Trophoblast cell (in vitro differentiated cells and primary cell): Measurements from ENCODE around the gene GRM8.

Experiments used
- DNase-seq, 2 donors: peaks; one replicate each; pipeline ENCODE4 v3.0.0-alpha.2; 2016
- H2AFZ ChIP-seq: 2 replicates; pipeline ENCODE4 v1.6.1; 2013; ENCODE audit warnings: low read length, moderate library complexity, mild to moderate bottlenecking; ENCODE audit not compliant: insufficient read depth, poor library complexity
- H2AK5ac ChIP-seq: 2 replicates; pipeline ENCODE4 v1.6.1; 2013; ENCODE audit warnings: mild to moderate bottlenecking, low read length
- H2BK120ac ChIP-seq: 2 replicates; pipeline ENCODE4 v1.6.1; 2013; ENCODE audit warnings: low read length, mild to moderate bottlenecking, moderate library complexity; ENCODE audit not compliant: insufficient read depth, poor library complexity
- H2BK12ac ChIP-seq: 2 replicates; pipeline ENCODE4 v1.6.1; 2013; ENCODE audit warnings: mild to moderate bottlenecking, low read length, moderate library complexity
- H2BK5ac ChIP-seq: 2 replicates; pipeline ENCODE4 v1.6.1; 2013; ENCODE audit warnings: low read length, low read depth, moderate library complexity, mild to moderate bottlenecking; ENCODE audit not compliant: poor library complexity
- H3K14ac ChIP-seq: 2 replicates; pipeline ENCODE4 v1.6.1; 2013; ENCODE audit warnings: mild to moderate bottlenecking, low read length
- H3K18ac ChIP-seq: 2 replicates; pipeline ENCODE4 v1.6.1; 2013; ENCODE audit warnings: mild to moderate bottlenecking, low read length
- H3K23ac ChIP-seq: 2 replicates; pipeline ENCODE4 v1.6.1; 2013; ENCODE audit warnings: low read length
- H3K27ac ChIP-seq: 2 replicates; pipeline ENCODE4 v1.5.1; 2013; ENCODE audit warnings: low read depth, mild to moderate bottlenecking, inconsistent platforms, low read length, moderate library complexity
- H3K27me3 ChIP-seq: 2 replicates; pipeline ENCODE4 v1.6.1; 2013; ENCODE audit warnings: inconsistent platforms, mild to moderate bottlenecking, low read length, moderate library complexity; ENCODE audit not compliant: insufficient read depth
- H3K36me3 ChIP-seq, 2 experiments: 1 replicate in 1 of 2; 2 replicates in 1 of 2; pipeline ENCODE4 v1.6.1; 2013; ENCODE audit warnings: low read length in 2 of 2, mild to moderate bottlenecking in 2 of 2, moderate library complexity in 1 of 2; ENCODE audit not compliant: insufficient read depth in 2 of 2, control insufficient read depth in 1 of 2
- H3K4ac ChIP-seq: 2 replicates; pipeline ENCODE4 v1.6.1; 2013; ENCODE audit warnings: low read depth, mild to moderate bottlenecking, low read length, moderate library complexity
- H3K4me1 ChIP-seq, 2 experiments: 1 replicate in 1 of 2; 2 replicates in 1 of 2; pipeline ENCODE4 v1.6.1; 2013; ENCODE audit warnings: low read length in 2 of 2, mild to moderate bottlenecking in 2 of 2, moderate library complexity in 1 of 2; ENCODE audit not compliant: insufficient read depth in 2 of 2, control insufficient read depth in 1 of 2
- H3K4me2 ChIP-seq: 2 replicates; pipeline ENCODE4 v1.6.1; 2013; ENCODE audit warnings: inconsistent platforms, mild to moderate bottlenecking, low read length, moderate library complexity
- H3K4me3 ChIP-seq: 2 replicates; pipeline ENCODE4 v1.5.1; 2013; ENCODE audit warnings: mild to moderate bottlenecking, low read depth, low read length, inconsistent platforms
- H3K79me1 ChIP-seq: one replicate; pipeline ENCODE4 v1.6.1; 2013; ENCODE audit warnings: low read length
- H3K79me2 ChIP-seq: 2 replicates; pipeline ENCODE4 v1.6.1; 2013; ENCODE audit warnings: low read length, mild to moderate bottlenecking; ENCODE audit not compliant: control insufficient read depth, insufficient read depth, poor library complexity
- H3K9ac ChIP-seq: 2 replicates; pipeline ENCODE4 v1.6.1; 2013; ENCODE audit warnings: mild to moderate bottlenecking, low read length
- H3K9me3 ChIP-seq: 2 replicates; pipeline ENCODE4 v1.6.1; 2013; ENCODE audit warnings: low read depth, mild to moderate bottlenecking, control low read depth, inconsistent platforms, low read length; ENCODE audit not compliant: insufficient read depth
- H4K12ac ChIP-seq: 2 replicates; pipeline ENCODE4 v1.6.1; 2013; ENCODE audit warnings: low read depth, mild to moderate bottlenecking, low read length, moderate library complexity
- H4K8ac ChIP-seq: 2 replicates; pipeline ENCODE4 v1.6.1; 2013; ENCODE audit warnings: low read depth, mild to moderate bottlenecking, low read length, moderate library complexity
- H4K91ac ChIP-seq: one replicate; pipeline ENCODE4 v1.6.1; 2013; ENCODE audit warnings: low read depth, mild to moderate bottlenecking, low read length, moderate library complexity
- WGBS: extraction: QIAGEN DNeasy Blood & Tissue Kit; methylation state at CpG from one replicate; pipeline ENCODE4 v1.1.7; 2013; ENCODE audit warnings: missing lambda C conversion rate; ENCODE audit not compliant: insufficient read length, insufficient coverage; ENCODE audit errors: extremely low coverage; 5-methylcytosine and 5-hydroxymethylcytosine counted together

The GRM8 gene

DNA sequence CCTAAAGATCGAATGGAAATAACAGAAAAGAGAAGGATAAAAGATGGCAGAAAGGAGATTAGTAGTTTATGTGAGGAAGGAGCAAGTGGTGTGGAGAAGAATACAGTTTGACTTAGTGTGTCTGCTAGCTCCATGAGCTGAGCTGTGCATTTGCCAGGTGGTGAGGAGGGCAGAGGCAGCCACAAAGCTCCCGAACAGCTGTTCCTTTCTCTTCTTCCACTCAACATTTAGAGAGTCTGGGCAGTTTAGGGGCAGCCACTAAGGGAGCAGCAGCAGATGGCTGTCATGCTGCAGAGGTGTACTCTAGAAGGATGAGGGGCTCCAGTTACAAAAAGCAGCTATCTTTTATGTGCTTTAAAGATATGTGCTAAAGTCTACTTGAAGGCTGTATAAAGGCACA, 674.4 kb downstream of the GRM8 start:
- H3K14ac ChIP-seq, result no peak overlapping the region
- H3K27me3 ChIP-seq, result no peaks in the 10 kb centered on the region
- WGBS, result no CpG with 5 or more reads among the region's 2 CpGs

DNA sequence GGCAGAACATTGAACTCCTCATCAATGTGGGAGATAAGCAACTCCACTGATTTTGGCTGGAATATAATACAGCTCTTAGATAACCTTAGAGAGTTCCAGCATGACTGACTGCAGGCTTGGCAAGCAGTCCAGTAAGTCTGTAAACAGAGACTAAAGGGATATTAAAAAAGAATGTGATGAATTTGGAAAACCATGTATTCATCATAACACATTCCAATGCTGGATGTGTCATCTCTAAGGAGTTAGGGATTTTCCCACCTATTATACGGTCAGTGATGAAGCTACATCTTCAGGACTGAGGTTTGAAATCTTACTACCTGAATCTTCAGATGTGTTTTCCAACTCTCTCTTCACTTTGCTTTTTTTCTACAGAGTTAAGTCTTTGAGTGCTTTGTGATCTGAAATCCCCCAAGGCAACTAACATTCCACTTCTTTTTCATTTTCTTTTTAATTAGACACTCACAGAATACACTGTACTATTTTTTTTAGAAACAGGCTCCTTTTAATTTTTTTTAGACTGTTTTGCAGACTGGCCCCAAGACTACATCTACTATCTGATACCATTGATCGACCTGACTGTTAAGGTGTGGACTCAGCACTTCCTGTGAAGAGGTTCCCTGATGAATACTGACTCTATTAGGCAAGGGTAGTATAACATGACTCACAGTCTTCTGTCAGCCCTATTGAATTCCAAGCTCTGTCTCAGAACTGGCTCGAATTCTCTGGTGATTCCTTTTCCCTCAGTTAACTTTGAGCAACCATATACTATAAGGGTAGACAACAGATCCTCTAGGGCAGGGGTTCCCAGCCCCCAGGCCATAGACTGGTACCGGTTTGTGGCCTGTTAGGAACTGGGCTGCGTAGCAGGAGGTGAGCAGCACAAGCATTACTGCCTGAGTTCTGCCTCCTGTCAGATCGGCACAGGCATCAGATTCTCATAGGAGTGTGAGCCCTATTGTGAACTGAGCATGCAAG, 678.2 kb downstream of the GRM8 start:
- Histone ChIP-seq H3K23ac (no peak overlapping the region), H2BK120ac (no peak overlapping the region), H4K8ac (peak overlapping the region; percentile 29), H3K4me3 (no peak overlapping the region), H3K14ac (no peak overlapping the region), H3K18ac (no peak overlapping the region), H3K4ac (no peak overlapping the region), H3K36me3 (no peaks in the 10 kb centered on the region), H2AFZ (no peak overlapping the region), H3K9ac (no peak overlapping the region), H3K79me1 (no peaks in the 10 kb centered on the region), H4K12ac (no peak overlapping the region), H2BK5ac (no peak overlapping the region), H3K4me2 (peak overlapping the region; percentile 42), H3K27ac (peak overlapping the region; percentile 56), H3K79me2 (no peaks in the 10 kb centered on the region), H3K9me3 (no peaks in the 10 kb centered on the region), H2BK12ac (peak overlapping the region; percentile 69), H2AK5ac (no peak overlapping the region), H4K91ac (no peak overlapping the region), H3K27me3 (no peaks in the 10 kb centered on the region), H3K4me1 (peaks cover 3% of the 10 kb centered on the region in 2 experiments)
- DNase-seq, result peak; percentile 96
- WGBS, result no CpG with 5 or more reads among the region's 6 CpGs

More for the DNA sequence above, 674.4 kb downstream of the GRM8 start:
- no peak overlapping the region for H3K4me3 ChIP-seq
- H3K79me1 ChIP-seq, result no peaks in the 10 kb centered on the region
- no peak overlapping the region for H2BK120ac ChIP-seq
- no peak overlapping the region for H2BK5ac ChIP-seq
- H2AK5ac ChIP-seq, result no peak overlapping the region
- H3K79me2 ChIP-seq, result no peaks in the 10 kb centered on the region
- H4K8ac ChIP-seq, result no peak overlapping the region
- H3K27ac ChIP-seq, result no peak overlapping the region
- H3K4me1 ChIP-seq, result peaks cover 3% of the 10 kb centered on the region in 2 experiments
- no peak overlapping the region for H3K4ac ChIP-seq
- no peak overlapping the region for H4K91ac ChIP-seq
- no peak overlapping the region for H3K18ac ChIP-seq
- no peak overlapping the region for H2BK12ac ChIP-seq
- no peak overlapping the region for H3K9ac ChIP-seq
- DNase-seq, result no peak
- no peak overlapping the region for H2AFZ ChIP-seq
- no peaks in the 10 kb centered on the region for H3K9me3 ChIP-seq
- H3K23ac ChIP-seq, result no peak overlapping the region
- no peak overlapping the region for H4K12ac ChIP-seq
- H3K4me2 ChIP-seq, result no peak overlapping the region
- no peaks in the 10 kb centered on the region for H3K36me3 ChIP-seq

DNA sequence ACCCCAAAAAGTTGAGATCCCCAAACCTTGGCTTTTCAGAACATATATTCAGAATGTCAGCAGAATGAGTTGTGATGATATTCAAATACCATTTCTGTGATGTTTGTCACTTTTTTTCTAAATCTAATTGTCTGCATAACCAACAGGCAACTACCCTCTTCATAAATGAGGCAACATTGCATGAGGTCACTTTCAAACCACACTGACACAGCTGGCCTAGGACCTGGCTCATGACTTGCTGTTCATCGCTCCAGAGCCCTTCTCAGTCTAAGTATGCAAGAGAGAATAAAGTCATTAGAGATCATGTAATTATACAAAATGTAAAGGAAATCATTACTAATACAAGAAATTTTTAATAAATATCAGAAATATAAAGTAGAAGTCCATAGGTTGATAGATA, 681.9 kb downstream of the GRM8 start:
- no peak overlapping the region for H3K23ac ChIP-seq
- no peak for DNase-seq
- no peak overlapping the region for H3K27ac ChIP-seq
- H3K18ac ChIP-seq, result no peak overlapping the region
- no peak overlapping the region for H3K14ac ChIP-seq
- no peaks in the 10 kb centered on the region for H3K79me1 ChIP-seq
- H3K4me1 ChIP-seq, result peaks cover 3% of the 10 kb centered on the region in 2 experiments
- no peak overlapping the region for H4K12ac ChIP-seq
- no peak overlapping the region for H2BK120ac ChIP-seq
- no peak overlapping the region for H4K8ac ChIP-seq
- no peak overlapping the region for H3K9ac ChIP-seq
- no peak overlapping the region for H2BK12ac ChIP-seq
- H3K36me3 ChIP-seq, result no peaks in the 10 kb centered on the region
- no CpG with 5 or more reads among the region's 1 CpG for WGBS
- H4K91ac ChIP-seq, result no peak overlapping the region
- H3K79me2 ChIP-seq, result no peaks in the 10 kb centered on the region
- H3K4me2 ChIP-seq, result no peak overlapping the region
- H3K4me3 ChIP-seq, result no peak overlapping the region
- no peak overlapping the region for H2AFZ ChIP-seq
- H3K9me3 ChIP-seq, result no peaks in the 10 kb centered on the region
- H3K27me3 ChIP-seq, result no peaks in the 10 kb centered on the region
- H2BK5ac ChIP-seq, result no peak overlapping the region
- no peak overlapping the region for H2AK5ac ChIP-seq
- no peak overlapping the region for H3K4ac ChIP-seq

DNA sequence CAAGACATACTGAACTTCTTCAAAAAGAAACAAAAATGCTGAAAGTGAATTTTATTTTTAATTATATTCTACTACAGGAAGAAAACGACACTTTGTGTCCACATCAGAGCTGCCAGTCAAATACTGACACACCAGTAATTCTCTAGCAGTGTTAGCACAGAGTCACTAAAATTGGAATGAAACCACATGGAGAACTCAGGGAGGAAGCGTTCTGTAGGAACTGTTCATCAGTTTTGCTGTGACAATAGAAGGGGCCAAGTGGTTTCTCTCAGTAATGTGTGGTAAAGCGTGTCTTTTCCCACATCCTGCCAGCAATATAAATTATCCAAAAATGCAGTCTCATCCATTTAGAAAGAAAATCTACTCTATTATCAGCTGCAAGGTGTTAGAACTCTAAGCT, 683.3 kb downstream of the GRM8 start:
- no peak overlapping the region for H3K4me3 ChIP-seq
- no peaks in the 10 kb centered on the region for H3K9me3 ChIP-seq
- no peak overlapping the region for H4K12ac ChIP-seq
- H4K91ac ChIP-seq, result no peak overlapping the region
- no peak overlapping the region for H3K4me2 ChIP-seq
- no peaks in the 10 kb centered on the region for H3K4me1 ChIP-seq
- H2BK5ac ChIP-seq, result no peak overlapping the region
- H3K4ac ChIP-seq, result no peak overlapping the region
- no peak overlapping the region for H4K8ac ChIP-seq
- no peaks in the 10 kb centered on the region for H3K27me3 ChIP-seq
- H3K9ac ChIP-seq, result no peak overlapping the region
- H3K18ac ChIP-seq, result no peak overlapping the region
- H3K23ac ChIP-seq, result no peak overlapping the region
- DNase-seq, result no peak
- no peak overlapping the region for H2BK120ac ChIP-seq
- no peaks in the 10 kb centered on the region for H3K79me2 ChIP-seq
- H3K36me3 ChIP-seq, result no peaks in the 10 kb centered on the region
- H3K79me1 ChIP-seq, result no peaks in the 10 kb centered on the region
- no peak overlapping the region for H2AFZ ChIP-seq
- no peak overlapping the region for H3K14ac ChIP-seq
- no peak overlapping the region for H2AK5ac ChIP-seq
- no peak overlapping the region for H3K27ac ChIP-seq
- no peak overlapping the region for H2BK12ac ChIP-seq
- no CpG with 5 or more reads among the region's 3 CpGs for WGBS
